Activated naive CD4-positive, alpha-beta T cell treated with anti-CD3 and anti-CD28 coated beads for 36 hours (primary cell): Measurements from ENCODE around the gene MPZL1. TPM values are rescaled to one million over a fixed set of nuclear protein-coding genes. Genes with fewer than 3 reads are reported as not detected.
A peak's percentile ranks its signal among the peaks of the same experiment; 100 is the strongest.

Source experiments
- CTCF ChIA-PET: fragments of 350-600 bp; sonication (Branson Sonifier 250); formaldehyde crosslinking; loops from one replicate; lab custom pipeline; 2021; ENCODE audit warnings: antibody characterized with exemption; lab: Charles Lee
- DNase-seq: peaks from one replicate; pipeline ENCODE4 v3.0.0-alpha.2; 2020
- H3K27ac Mint-ChIP-seq: one replicate; pipeline ENCODE4 v1.8.0; 2021; ENCODE audit warnings: mild to moderate bottlenecking, mixed read lengths
- H3K27me3 Mint-ChIP-seq: one replicate; pipeline ENCODE4 v1.8.0; 2021; ENCODE audit warnings: low read depth, mixed read lengths
- H3K36me3 Mint-ChIP-seq: one replicate; pipeline ENCODE4 v1.8.0; 2021; ENCODE audit warnings: low read depth, mixed read lengths
- H3K4me1 Mint-ChIP-seq: one replicate; pipeline ENCODE4 v1.8.0; 2021; ENCODE audit warnings: low read depth, mixed read lengths
- H3K4me3 Mint-ChIP-seq: one replicate; pipeline ENCODE4 v1.8.0; 2021; ENCODE audit warnings: mild to moderate bottlenecking, moderate library complexity, mixed read lengths
- H3K9me3 Mint-ChIP-seq: one replicate; pipeline ENCODE4 v1.8.0; 2021; ENCODE audit warnings: mixed read lengths
- intact Hi-C: fragments of 100-400 bp; cut with micrococcal nuclease; formaldehyde crosslinking; loops from one replicate; pipeline ENCODE4 v1.15.1; 2023
- total RNA-seq, 2 experiments: library from RNA; stranded (reverse); gene quantifications; one replicate each; pipeline ENCODE4 v1.2.3, GENCODE V29; 2021

MPZL1 gene
- total RNA-seq, result 10 to 100 TPM; 24.2 to 28.1 TPM

DNA sequence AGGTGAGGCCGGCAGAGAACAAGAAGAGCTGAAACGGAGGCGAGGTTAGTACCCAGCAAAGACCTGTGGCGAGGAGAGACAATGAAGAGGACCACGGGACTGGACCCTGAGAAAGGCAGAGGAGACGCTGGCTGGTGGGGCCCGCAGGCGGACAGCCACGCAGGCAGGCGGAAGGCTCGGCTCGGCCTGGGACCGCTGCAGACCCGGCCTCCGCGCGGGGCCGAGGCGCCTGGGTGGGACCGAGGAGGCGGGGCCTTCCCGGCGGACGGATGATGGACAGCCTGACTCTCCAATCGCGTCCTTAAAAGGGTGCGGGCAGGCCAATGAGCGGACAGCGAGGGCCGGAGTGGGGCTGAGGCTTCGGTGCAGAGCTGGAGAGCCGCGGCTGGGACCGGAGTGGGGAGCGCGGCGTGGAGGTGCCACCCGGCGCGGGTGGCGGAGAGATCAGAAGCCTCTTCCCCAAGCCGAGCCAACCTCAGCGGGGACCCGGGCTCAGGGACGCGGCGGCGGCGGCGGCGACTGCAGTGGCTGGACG is at the start of gene MPZL1:
MPZL1 (plus strand) TSS at position 366 of the 535 bp plus-strand sequence. CDS start 170 bp downstream, outside the sequence.
- Mint-ChIP-seq H3K36me3 (peaks cover 9% of the 10 kb centered on the region), H3K27me3 (no peaks in the 10 kb centered on the region), H3K4me1 (peaks cover 57% of the 10 kb centered on the region), H3K4me3 (peak within 1 kb of the TSS; percentile 89), H3K27ac (peak within 1 kb of the TSS; percentile 65), H3K9me3 (no peaks in the 10 kb centered on the region)
- CTCF ChIA-PET, result interaction anchor here (1.0 to 1.6 kb wide), 3 partner anchors 40 to 361 kb away, joined by 3 to 5 read pairs (median 5); no protein-coding TSS in a partner anchor
- DNase-seq, result peak; percentile 94
- intact Hi-C loops, result loop anchor here (1.0 kb wide), 3 partner anchors 41 to 361 kb away; no protein-coding TSS in a partner anchor

DNA sequence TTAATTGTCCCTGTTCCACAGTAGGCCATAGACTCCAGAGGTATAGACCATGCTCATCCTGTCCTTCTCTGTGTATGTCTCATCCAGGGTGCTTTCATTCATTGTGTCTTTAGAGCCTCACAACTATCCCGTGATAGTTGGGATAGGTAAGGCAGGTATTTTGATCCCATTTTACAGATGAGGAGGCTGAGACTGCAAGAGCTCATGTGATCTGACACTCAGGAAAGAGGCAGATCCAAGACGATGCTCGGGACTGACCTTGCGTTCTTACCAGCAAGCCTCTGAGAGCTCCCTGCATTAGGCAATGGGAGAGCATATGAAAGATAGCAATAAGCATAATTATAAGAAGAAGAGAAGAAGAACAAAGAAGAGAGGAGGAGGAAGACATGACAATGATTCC is 49.0 kb upstream of the MPZL1 start:
- DNase-seq, result no peak
- no peak overlapping the region for H3K27ac Mint-ChIP-seq
- peaks cover 58% of the 10 kb centered on the region for H3K4me1 Mint-ChIP-seq
- intact Hi-C loops, result no loop called here
- H3K36me3 Mint-ChIP-seq, result peaks cover 15% of the 10 kb centered on the region
- no peaks in the 10 kb centered on the region for H3K27me3 Mint-ChIP-seq
- no peaks in the 10 kb centered on the region for H3K9me3 Mint-ChIP-seq
- no peak overlapping the region for H3K4me3 Mint-ChIP-seq
- CTCF ChIA-PET, result interaction anchor here (1.2 to 3.6 kb wide), 3 partner anchors 15 to 115 kb away, joined by 3 to 26 read pairs (median 3); no protein-coding TSS in a partner anchor

GRCh38 chr1:167673265-167673664 is 48.5 kb upstream of the MPZL1 start:
- Mint-ChIP-seq H3K36me3 (peaks cover 15% of the 10 kb centered on the region), H3K9me3 (no peaks in the 10 kb centered on the region), H3K4me3 (no peak overlapping the region), H3K27ac (peak overlapping the region; percentile 54), H3K4me1 (peaks cover 55% of the 10 kb centered on the region), H3K27me3 (no peaks in the 10 kb centered on the region)
- no peak for DNase-seq
- CTCF ChIA-PET, result interaction anchor here (1.2 to 3.6 kb wide), 6 partner anchors 14 to 115 kb away, joined by 3 to 26 read pairs (median 3); no protein-coding TSS in a partner anchor
- intact Hi-C loops, result no loop called here

- CTCF ChIA-PET, result interaction anchor here (1.2 to 3.6 kb wide), 7 partner anchors 14 to 116 kb away, joined by 3 to 26 read pairs (median 3); no protein-coding TSS in a partner anchor
- Mint-ChIP-seq H3K36me3 (peaks cover 15% of the 10 kb centered on the region), H3K4me3 (no peak overlapping the region), H3K27me3 (no peaks in the 10 kb centered on the region), H3K4me1 (peaks cover 48% of the 10 kb centered on the region), H3K9me3 (no peaks in the 10 kb centered on the region), H3K27ac (no peak overlapping the region)
- no peak for DNase-seq
- intact Hi-C loops, result no loop called here
Measured at GRCh38 chr1:167674156-167674555, 47.6 kb upstream of the MPZL1 start.

DNA sequence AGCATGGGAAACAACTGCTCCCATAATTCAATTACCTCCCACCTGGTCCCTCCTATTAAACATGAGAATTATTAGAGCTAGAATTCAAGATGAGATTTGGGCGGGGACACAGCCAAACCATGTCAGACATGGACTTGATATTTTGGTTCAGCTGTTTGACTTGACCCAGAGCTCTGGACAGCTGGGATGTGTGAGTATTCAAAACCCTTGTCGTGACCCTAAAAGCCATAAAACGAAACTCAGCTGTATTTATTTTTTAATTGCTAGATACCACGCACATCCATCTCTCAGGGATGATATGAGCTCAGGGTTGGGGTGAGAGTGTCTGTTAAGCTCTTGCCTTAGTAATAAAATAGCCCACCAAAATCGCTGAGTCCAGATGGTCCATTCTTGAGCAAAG is 46.3 kb upstream of the MPZL1 start:
- Mint-ChIP-seq H3K4me3 (no peak overlapping the region), H3K36me3 (peaks cover 15% of the 10 kb centered on the region), H3K4me1 (peaks cover 41% of the 10 kb centered on the region), H3K9me3 (no peaks in the 10 kb centered on the region), H3K27ac (no peak overlapping the region), H3K27me3 (no peaks in the 10 kb centered on the region)
- no peak for DNase-seq
- CTCF ChIA-PET, result interaction anchor here (1.0 to 3.6 kb wide), 6 partner anchors 12 to 470 kb away, joined by 3 to 26 read pairs (median 5); no protein-coding TSS in a partner anchor
- intact Hi-C loops, result no loop called here

DNA sequence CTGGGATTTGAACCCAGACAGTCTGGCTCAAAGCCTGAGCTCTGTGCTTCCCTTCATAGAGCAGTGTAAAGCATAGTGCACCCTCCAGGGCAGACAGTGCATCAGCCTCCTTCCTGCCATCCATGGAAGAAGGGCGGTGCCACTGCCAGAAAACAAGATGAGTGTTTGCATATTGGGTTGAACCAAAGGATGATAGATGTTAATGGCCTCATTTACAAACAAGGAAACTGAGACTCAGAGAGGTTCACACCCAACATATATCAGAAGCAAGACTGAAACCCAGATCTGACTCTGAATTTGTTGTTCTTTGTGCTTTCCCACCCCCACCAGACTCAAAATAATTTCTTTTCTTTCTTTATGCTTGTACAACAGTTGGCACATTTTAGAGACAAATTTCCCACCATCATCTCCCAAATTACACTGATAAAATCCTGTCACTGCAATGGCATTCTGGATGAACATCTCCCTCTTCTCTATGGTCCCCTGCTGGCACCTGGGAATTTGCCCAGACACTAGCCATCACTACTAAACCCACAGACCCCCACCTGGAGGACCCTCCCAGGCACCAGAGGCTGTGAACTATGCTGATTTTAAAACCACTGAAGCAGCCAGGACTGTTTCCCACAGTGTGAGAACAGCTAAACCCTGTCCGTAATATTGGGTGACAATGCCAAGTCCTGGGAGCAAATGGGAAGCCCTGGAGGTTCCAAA is 45.4 kb upstream of the MPZL1 start:
- Mint-ChIP-seq H3K27me3 (no peaks in the 10 kb centered on the region), H3K4me1 (peaks cover 35% of the 10 kb centered on the region), H3K9me3 (no peaks in the 10 kb centered on the region), H3K4me3 (no peak overlapping the region), H3K27ac (peak overlapping the region; percentile 42), H3K36me3 (peaks cover 12% of the 10 kb centered on the region)
- intact Hi-C loops, result loop anchor here (1.0 to 2.0 kb wide), 4 partner anchors 18 to 76 kb away; no protein-coding TSS in a partner anchor
- CTCF ChIA-PET, result interaction anchor here (3.2 to 3.6 kb wide), 2 partner anchors 11 to 76 kb away, joined by 19 to 26 read pairs; no protein-coding TSS in a partner anchor
- peak; percentile 70 for DNase-seq

DNA sequence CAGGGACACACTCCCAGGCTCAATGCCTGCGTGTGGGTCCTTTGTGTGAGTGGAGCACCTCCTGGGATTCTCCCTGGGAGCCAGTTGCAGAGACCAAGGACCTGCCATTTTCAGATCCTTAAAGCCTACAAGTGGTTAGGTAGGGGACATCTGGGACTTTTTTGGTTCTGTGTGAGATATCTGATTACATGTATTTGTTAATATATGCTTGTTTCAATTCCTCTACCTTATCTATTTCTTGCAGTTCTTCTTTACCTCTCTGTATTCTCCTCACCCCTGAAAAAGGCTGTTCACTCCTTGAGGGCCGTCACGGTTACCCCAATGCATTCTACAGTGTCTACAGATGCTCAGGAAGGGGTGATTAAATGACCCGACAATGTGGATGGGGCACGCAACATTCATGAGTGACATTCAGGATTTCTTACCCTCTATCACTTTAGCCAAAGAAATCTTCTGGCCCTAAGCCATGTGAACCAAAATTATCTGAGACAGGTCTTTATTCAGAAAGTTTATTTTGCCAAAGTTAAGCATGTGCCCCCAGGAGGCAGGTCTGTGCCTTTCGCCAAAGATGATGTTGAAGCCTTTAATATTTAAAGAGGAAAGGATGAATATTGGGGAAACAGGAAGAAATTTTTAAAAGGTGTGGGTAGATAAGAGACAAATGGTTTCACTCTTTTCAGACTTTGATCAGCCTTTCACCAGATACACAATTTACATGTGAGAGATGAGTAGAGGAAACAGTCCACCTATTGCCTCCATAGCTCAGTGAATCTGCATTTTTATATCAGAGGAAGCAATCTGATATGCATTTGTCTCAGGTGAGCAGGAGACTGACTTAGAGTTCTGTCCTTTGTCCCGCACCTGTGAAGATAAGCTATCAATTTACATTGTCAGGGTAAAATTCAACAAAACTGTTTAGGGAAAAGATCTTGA is 44.6 kb upstream of the MPZL1 start:
- intact Hi-C loops, result loop anchor here (1.0 to 2.0 kb wide), 4 partner anchors 19 to 77 kb away; no protein-coding TSS in a partner anchor
- Mint-ChIP-seq H3K9me3 (no peaks in the 10 kb centered on the region), H3K36me3 (peaks cover 10% of the 10 kb centered on the region), H3K27me3 (no peaks in the 10 kb centered on the region), H3K27ac (peak overlapping the region; percentile 55), H3K4me1 (peaks cover 33% of the 10 kb centered on the region), H3K4me3 (no peak overlapping the region)
- CTCF ChIA-PET, result interaction anchor here (0.6 to 1.8 kb wide), 5 partner anchors 10 to 77 kb away, joined by 3 to 10 read pairs (median 5); no protein-coding TSS in a partner anchor
- no peak for DNase-seq

- H3K4me3 Mint-ChIP-seq, result no peak overlapping the region
- no peak overlapping the region for H3K27ac Mint-ChIP-seq
- no peak for DNase-seq
- peaks cover 10% of the 10 kb centered on the region for H3K36me3 Mint-ChIP-seq
- CTCF ChIA-PET, result interaction anchor here (1.0 to 1.8 kb wide), 3 partner anchors 12 to 78 kb away, joined by 3 to 5 read pairs (median 5); no protein-coding TSS in a partner anchor
- intact Hi-C loops, result no loop called here
- H3K27me3 Mint-ChIP-seq, result no peaks in the 10 kb centered on the region
- no peaks in the 10 kb centered on the region for H3K9me3 Mint-ChIP-seq
- H3K4me1 Mint-ChIP-seq, result peaks cover 22% of the 10 kb centered on the region
Measured at GRCh38 chr1:167678422-167678821, 43.4 kb upstream of the MPZL1 start.

GRCh38 chr1:167678838-167679237 is 42.9 kb upstream of the MPZL1 start:
- Mint-ChIP-seq H3K4me3 (no peak overlapping the region), H3K36me3 (peaks cover 6% of the 10 kb centered on the region), H3K9me3 (no peaks in the 10 kb centered on the region), H3K27ac (no peak overlapping the region), H3K27me3 (no peaks in the 10 kb centered on the region), H3K4me1 (peaks cover 18% of the 10 kb centered on the region)
- DNase-seq, result no peak
- intact Hi-C loops, result no loop called here
- CTCF ChIA-PET, result interaction anchor here (1.4 to 1.8 kb wide), 2 partner anchors 12 to 78 kb away, joined by 5 read pairs; no protein-coding TSS in a partner anchor

DNA sequence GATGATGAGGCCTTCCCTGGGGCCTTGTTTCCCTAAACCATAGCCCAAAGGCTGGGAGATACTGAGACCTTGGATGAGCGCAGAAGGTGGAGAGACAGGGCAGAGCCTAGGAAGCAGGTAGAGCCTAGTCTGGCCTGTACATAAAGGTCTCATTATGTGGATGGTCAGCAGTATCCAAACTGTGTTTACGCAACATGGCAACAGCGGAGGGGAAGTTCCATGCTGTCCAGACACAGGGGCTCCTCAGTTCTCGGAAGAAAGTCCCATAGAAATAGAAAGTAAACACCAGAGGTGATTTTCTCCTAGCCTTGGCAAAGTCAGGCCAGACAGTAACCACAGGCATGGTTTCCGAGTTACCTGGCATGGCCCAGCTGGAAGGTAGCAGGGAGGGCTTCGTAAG is 42.1 kb upstream of the MPZL1 start:
- CTCF ChIA-PET, result no interaction called here
- no peak for DNase-seq
- Mint-ChIP-seq H3K4me3 (no peak overlapping the region), H3K9me3 (no peaks in the 10 kb centered on the region), H3K4me1 (peaks cover 12% of the 10 kb centered on the region), H3K36me3 (peaks cover 5% of the 10 kb centered on the region), H3K27me3 (no peaks in the 10 kb centered on the region), H3K27ac (no peak overlapping the region)
- intact Hi-C loops, result no loop called here

DNA sequence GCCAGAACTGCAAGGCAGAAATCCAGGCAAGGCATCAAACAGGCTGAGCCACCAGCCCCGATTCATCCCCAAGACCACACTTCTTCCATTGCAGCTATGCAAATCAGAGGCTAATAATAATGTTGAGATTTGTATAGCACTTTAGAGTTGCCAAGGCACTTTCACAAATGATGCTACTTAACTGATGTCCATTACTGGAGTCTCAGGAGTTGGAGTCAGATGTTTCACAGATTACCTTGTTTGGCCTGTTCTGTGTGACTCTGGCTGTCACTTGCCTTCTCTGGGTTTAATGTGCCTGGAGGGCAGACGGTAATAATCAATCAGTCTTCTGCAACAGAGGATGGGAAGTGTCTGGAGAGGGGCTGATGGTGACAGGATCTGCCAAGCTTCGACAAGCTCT is 40.8 kb upstream of the MPZL1 start:
- Mint-ChIP-seq H3K9me3 (no peaks in the 10 kb centered on the region), H3K27me3 (no peaks in the 10 kb centered on the region), H3K4me3 (no peak overlapping the region), H3K4me1 (peaks cover 10% of the 10 kb centered on the region), H3K27ac (no peak overlapping the region), H3K36me3 (peaks cover 6% of the 10 kb centered on the region)
- CTCF ChIA-PET, result interaction anchor here (0.8 to 2.5 kb wide), 3 partner anchors 54 to 126 kb away, joined by 3 to 16 read pairs (median 6); no protein-coding TSS in a partner anchor
- DNase-seq, result no peak
- intact Hi-C loops, result no loop called here
